HPDE6-E6E7 (cell line): ENCODE data around the gene IGSF5.

ENCODE experiments used
- DNase-seq: peaks from one replicate; pipeline ENCODE4 v3.0.0; 2011; ENCODE audit warnings: missing footprints; ENCODE audit errors: extremely low spot score

The IGSF5 gene

DNA sequence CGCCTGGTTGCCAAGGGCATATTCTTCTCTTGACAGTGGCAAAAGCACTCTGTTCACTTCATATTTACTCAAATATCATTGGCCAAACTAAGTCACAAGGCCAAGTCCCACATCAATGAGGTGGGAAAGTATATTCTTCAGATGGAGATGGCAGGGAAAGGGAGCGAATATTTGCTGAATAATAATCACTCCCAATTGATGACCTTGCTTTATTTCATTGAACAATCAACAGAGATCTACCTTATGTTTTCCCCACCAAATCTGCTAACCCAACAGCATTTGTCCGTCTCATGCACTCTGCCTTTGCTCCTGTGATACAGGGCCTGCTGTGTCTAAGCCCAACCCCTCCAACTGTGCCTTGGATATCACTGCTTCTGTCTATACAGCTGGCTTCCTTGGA lies 77.1 kb downstream of the IGSF5 start:
- no peak for DNase-seq

DNA sequence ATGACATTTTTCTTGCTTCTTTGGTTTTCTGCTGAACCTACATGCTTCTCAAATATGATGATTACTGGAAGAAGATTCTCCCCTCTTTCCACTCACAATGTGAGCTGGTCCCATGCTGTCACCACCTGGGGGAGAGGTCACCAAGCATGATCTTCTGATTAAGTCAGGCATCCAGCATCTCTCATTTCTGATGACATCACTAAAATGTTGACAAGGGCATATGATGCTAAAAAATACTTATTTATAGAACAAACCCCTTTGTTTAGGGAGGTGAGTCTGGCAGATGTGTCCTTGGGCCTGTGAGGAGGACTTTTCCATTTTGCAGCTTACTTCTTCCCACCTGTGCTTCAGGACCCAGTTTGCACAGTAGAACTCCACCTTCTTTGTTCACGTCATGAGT lies 80.3 kb downstream of the IGSF5 start:
- DNase-seq = no peak

DNA sequence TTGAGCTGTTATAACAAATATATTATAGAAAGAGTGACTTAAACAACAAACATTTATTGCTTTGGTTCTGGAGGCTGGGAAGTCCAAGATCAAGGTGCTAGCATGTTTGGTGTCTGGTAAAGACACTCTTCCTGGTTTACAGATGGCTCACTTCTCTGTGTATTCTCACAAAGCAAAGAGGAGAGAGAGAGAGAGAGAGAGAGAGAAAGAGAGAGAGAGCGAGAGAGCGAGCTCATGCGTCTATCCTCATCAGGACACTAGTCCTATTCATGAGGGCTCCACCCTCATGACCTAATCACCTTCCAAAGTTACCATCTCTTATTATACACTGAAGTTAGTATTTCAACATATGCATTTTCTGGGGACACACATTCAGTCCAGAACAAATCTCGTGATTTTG lies 89.6 kb downstream of the IGSF5 start:
- no peak for DNase-seq

DNA sequence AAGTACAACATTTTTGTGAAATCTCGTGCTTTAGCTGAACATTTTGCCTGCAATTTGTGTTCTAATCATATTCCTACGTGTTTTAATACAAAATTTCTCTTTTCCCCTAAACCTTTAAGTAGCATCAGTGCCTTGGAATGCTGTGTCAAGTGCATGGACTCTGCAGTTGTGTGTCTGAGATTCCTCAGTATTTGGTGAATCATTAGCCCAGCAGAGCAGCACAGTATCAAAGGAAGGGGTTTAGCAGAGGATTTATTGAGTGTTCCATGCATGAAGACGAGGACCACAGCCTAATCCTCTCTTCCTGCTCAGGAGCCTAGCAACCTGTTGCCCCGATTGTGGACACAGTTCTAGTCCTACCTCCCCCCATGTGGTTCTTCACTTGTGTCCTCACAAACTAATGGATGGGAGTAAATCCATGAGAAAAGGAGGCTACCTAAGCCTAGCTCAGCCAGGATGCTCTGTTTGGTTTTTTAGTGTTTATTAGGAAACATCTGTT lies 92.9 kb downstream of the IGSF5 start:
- DNase-seq = no peak

DNA sequence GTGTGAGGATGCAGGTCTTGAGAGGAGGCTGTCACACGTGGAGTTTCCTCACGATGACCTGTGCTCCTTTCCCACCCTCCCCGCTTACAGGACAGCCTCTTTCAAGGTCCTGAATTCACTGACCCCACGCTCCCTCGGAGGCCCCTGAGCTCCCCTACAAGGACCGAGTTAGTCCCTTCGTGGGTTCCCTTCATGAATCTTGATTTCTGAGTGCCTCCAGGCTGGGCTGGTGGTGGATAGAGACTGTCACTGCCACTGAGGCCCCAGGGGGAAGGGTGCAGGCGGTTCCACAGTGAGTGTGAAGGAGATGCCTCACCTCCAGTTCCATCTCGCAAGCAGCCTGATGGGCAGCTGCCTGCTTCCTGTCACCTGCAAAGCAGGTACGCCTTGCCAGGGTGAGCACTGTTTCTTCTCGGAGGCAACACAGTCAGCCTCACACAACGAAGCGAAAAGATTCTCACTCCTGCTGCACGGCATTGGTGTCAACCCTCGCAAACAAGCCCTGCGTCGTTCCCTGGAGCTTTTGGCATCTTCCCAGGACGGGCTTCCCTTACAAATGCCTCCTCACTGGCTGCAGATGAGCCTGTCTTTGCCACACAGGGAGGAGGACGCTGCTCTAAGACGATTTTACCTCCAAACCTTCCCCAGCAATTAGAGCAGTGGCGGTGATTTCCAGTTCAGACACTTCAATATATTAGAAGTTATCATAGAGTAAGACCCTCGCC lies 95.6 kb downstream of the IGSF5 start:
- no peak for DNase-seq

DNA sequence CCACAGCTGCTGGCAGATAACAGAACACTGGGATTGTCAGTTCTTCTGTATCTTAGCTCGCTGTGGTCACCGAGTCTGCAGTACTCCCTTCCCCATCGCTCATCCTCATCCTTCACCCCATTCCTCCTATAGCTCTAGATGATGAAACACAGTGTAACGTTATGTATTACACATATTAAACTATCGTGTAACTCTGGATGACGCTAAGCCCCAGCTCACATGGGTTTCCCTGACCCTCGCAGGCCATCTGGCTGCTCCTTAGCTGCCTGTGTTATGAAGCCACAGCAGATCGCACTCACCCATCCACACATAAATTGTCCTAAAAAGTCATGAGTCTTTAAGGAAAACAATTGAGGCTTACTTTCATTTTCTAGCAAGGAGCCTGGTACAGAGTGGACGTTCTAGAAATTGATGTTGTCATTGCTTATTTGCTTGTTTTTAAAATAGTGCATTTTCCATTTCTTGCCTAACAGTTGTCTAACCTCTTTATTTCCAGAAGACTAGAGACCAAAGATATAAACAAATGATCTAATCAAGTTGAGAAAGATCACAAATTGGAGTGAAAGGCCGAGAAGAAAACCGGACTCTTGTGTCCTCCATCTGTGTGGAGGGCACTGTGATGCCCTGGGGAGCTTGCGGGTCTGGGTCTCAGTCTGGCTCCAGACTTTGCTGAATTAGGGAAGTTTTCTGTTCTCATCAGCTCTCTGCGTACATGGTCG lies 97.9 kb downstream of the IGSF5 start:
- no peak for DNase-seq

DNA sequence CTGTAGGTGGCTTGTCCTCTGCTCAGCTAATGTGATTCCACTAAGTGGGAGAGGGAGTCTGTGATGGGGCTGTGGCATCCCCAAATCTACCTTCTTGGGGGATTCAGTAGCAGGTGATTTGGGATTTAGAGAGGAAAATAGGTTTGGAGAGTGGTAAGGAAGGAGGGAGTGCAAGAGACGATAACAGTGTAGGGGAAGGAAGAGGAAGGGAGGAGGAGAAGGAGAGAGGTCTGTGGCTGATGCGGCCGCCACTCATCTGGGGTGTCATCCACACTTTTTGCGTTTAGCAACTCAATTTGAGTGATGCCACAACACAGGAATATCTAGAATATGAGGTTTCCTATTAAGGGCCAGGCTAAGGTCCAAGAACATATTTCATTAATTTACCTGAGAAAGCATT lies 98.5 kb downstream of the IGSF5 start:
- no peak for DNase-seq

DNA sequence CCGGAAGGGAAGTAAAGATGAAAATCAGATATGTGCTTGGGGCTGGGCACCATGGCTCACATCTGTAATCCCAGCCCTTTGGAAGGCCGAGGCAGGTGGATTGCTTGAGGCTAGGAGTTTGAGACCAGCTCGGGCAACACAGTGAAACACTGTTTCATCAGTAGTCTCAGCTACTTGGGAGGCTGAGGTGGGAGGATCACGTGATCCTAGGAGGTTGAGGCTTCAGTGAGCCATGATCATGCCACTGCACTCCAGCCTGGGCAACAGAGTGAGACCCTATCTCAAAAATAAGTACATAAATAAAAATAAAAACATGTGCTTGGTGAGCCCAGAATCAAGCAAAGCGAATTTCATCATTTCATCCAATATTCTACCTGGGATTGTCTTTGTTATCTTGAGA lies 98.9 kb downstream of the IGSF5 start:
- DNase-seq = no peak

DNA sequence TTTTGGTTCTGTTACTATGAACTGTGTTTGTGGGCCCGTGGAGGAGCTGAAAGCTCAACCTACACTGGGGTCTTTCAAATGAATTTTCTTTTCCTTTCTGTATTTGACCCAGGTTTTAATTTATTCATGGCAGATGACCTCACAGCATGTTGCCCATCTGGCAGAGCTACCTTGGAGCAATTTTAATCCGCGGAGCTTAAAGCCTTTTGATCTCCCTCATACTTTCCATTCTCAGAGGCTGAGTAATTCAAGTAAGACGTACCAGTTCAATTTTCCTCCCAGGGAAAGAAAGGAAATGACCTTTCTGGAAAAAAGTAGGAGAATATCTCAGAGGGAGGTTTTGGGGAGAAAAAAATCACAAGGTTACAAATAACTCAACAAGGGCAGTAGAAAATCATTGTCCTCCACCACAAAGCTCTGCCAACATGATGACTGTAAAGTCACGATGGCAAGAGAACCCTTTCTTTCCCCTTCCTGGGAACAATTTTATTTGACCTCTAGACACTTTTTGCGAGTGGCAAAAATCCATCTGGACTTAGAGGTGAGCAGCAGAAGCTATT lies 100.7 kb downstream of the IGSF5 start:
- no peak for DNase-seq

DNA sequence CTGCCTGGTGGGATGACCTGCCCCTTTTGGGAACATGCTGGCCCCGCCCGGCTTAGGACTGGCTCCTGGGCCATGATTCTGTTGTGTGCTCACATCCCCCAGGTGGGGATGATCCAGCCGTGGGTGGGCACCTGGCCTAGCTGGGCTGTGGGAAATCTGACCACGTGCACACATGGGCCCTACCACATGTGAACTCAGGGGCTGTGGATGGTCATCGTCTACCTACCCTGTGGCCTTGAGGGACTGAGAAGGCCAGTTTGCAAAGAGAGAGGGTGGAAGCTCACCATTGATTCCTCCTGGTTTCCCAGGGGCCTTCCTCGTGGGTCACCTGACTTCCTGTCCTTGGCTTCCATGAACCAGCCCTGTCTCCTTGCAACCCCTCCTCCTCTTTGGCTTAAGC lies 102.9 kb downstream of the IGSF5 start:
- no peak for DNase-seq

DNA sequence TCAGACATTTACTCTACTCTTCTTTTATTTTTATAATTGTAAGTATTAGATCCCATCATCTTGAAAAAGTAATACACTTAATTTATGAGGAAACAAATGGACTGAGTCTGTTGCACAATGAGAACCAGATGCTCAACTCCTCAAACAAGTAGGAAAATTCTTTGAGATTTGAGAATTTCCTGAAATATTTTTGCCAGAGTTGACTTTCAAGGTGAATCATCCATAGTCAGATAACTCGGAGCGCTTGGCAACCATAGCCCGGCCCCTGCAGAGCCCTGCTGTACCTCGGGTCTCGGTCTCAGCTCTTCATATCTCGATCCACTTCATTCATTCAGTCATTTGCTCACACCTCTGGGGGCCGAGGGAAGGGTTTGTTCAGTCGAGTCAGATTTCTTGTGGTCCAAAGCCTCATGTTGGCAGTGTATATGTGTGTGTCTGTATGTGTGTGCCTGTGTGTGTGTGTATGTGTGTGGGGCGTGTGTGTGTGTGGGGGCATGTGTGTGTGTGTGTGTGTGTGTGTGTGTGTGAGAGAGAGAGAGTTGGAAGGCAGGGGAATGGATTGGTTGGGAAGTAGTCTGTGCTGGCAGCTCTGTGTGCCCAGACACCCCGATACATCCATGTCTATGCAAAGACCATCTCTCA lies 104.2 kb downstream of the IGSF5 start:
- no peak for DNase-seq

DNA sequence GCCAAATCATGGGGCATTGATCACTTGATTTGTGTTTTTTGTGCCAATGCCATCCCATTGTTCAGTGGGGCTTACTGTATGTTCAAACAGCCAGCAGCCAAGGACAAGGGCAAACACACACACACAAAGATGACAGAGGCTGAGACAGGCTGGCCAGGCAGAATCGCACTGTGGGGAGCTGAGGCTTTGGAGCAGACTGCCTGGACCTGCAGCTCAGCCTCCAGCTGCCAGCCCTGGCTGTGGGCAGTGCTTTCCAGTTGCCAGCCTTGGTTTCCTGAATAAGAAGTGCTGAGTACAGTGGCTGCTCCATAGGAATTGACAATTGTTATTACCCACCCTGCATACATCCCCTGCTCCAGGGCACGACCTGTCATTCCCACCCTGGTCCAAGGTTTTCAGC lies 105.3 kb downstream of the IGSF5 start:
- DNase-seq = no peak

DNA sequence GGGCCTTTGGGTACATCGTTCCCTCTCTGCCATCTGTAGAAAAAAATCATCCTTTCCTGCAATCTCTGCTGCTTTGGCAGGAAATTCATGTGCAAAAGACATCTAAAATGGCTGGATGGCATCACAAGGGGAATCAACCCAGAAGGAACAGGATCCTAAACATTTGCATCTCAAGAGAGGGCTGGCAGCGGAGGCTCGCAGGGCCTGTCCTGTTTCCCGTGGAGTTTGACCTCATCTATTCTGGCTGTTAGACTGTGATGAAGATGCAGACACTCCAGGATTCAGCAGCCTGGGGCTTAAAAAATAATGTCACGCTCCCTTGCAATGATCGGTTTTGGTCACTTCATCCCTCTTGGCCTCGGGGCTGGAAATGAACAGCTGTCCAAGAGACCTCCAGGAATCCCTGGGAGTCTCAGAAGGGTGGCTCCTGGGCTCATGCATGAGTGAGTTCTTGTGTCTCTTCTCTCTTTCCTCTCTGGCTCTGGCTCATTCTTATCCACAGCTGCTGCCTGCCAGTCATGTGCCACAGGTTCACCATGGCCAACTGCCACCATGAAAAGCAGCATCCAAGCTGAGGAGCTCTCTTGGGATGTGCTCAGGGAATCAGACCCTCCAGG lies 106.1 kb downstream of the IGSF5 start:
- DNase-seq = no peak
